Measurements from ENCODE around the gene RFC1. TPM values are rescaled to one million over a fixed set of nuclear protein-coding genes. Genes with fewer than 3 reads are reported as not detected.
"Not testable (repeated sequence)": the region's sequence is repeated elsewhere in the genome, so short reads cannot be mapped to it uniquely, and the experiment has no call there.

RFC1 gene
- total RNA-seq, 4 donors from 2014 or later = 17.2 to 30.6 (median 18.6) TPM

GRCh38 chr4:39369301-39369700 is 3.1 kb upstream of the RFC1 start:
- 60 to 75% methylated on average over 2 to 4 of the region's 4 CpGs for WGBS, 2 donors (ENCODE audit: low coverage in 1 of 2)
- intact Hi-C loops (cut with DNase I; ENCODE audit: low total_unique reads) = no loop called here
- DNase-seq = no peak
- in situ Hi-C loops (cut with MboI; ENCODE audit: low pct_ligation_motif_present in 1 of 4, low pct_unique_long_range_greater_than_20kb in 1 of 4, low sequenced_read_pairs in 3 of 4) = no loop called here
- peaks cover 0 to 19% (median 15%) of the 10 kb centered on the region in 4 donors for H3K4me1 ChIP-seq
- no peaks in the 10 kb centered on the region for H3K36me3 ChIP-seq
- H3K4me3 ChIP-seq = no peak overlapping the region
- H3K27me3 ChIP-seq = no peaks in the 10 kb centered on the region
- no peak overlapping the region for H3K27ac ChIP-seq
- H3K9me3 ChIP-seq = no peaks in the 10 kb centered on the region
- no peak for TF ChIP-seq CTCF (IDR thresholded peaks at IDR 0.05)

GRCh38 chr4:39367166-39367565 is 1.0 kb upstream of the RFC1 start:
- Histone ChIP-seq H3K4me1 (peaks cover 0 to 24% (median 20%) of the 10 kb centered on the region in 4 donors), H3K9me3 (no peaks in the 10 kb centered on the region), H3K27me3 (no peaks in the 10 kb centered on the region), H3K36me3 (no peaks in the 10 kb centered on the region), H3K27ac (no peak overlapping the region), H3K4me3 (no peak overlapping the region)
- DNase-seq = no peak
- no peak for TF ChIP-seq POLR2A (IDR thresholded peaks at IDR 0.05)
- in situ Hi-C loops (cut with MboI; ENCODE audit: low pct_ligation_motif_present in 1 of 4, low pct_unique_long_range_greater_than_20kb in 1 of 4, low sequenced_read_pairs in 3 of 4) (no loop called here), intact Hi-C loops (cut with DNase I; ENCODE audit: low total_unique reads) (no loop called here)
- WGBS, 2 donors (ENCODE audit: low coverage in 1 of 2) = 85 to 86% methylated on average over 4 to 6 of the region's 6 CpGs

GRCh38 chr4:39365360-39365759 is 802 bp downstream of the RFC1 start:
- peak overlapping the region; percentile 63 to 99 (median 92) for H3K4me3 ChIP-seq
- no peak for TF ChIP-seq POLR2AphosphoS5 (IDR thresholded peaks at IDR 0.05)
- no peak for TF ChIP-seq EP300 (IDR thresholded peaks at IDR 0.05; ENCODE audit: low read depth)
- no peak for TF ChIP-seq CTCF (IDR thresholded peaks at IDR 0.05)
- no peak for TF ChIP-seq POLR2A (IDR thresholded peaks at IDR 0.05)
- DNase-seq = no peak
- peak overlapping the region; percentile 88 to 94 (median 92) for H3K27ac ChIP-seq
- 4 to 7% methylated on average over 7 of the region's 7 CpGs for WGBS, 2 donors (ENCODE audit: low coverage in 1 of 2)
- no peaks in the 10 kb centered on the region for H3K36me3 ChIP-seq
- in situ Hi-C loops (cut with MboI; ENCODE audit: low pct_ligation_motif_present in 1 of 4, low pct_unique_long_range_greater_than_20kb in 1 of 4, low sequenced_read_pairs in 3 of 4) = no loop called here
- intact Hi-C loops (cut with DNase I; ENCODE audit: low total_unique reads) = no loop called here
- no peaks in the 10 kb centered on the region for H3K27me3 ChIP-seq
- H3K4me1 ChIP-seq = peaks cover 0 to 24% (median 20%) of the 10 kb centered on the region in 4 donors
- H3K9me3 ChIP-seq = no peaks in the 10 kb centered on the region

- Histone ChIP-seq H3K4me1 (peaks cover 0 to 24% (median 20%) of the 10 kb centered on the region in 4 donors), H3K27ac (no peak overlapping the region), H3K4me3 (no peak overlapping the region), H3K9me3 (no peaks in the 10 kb centered on the region), H3K27me3 (no peaks in the 10 kb centered on the region), H3K36me3 (no peaks in the 10 kb centered on the region)
- in situ Hi-C loops (cut with MboI; ENCODE audit: low pct_ligation_motif_present in 1 of 4, low pct_unique_long_range_greater_than_20kb in 1 of 4, low sequenced_read_pairs in 3 of 4) (no loop called here), intact Hi-C loops (cut with DNase I; ENCODE audit: low total_unique reads) (no loop called here)
- TF ChIP-seq POLR2A (IDR thresholded peaks at IDR 0.05) = no peak
- TF ChIP-seq POLR2AphosphoS5 (IDR thresholded peaks at IDR 0.05) = no peak
- TF ChIP-seq CTCF (IDR thresholded peaks at IDR 0.05) = no peak
- no peak for TF ChIP-seq EP300 (IDR thresholded peaks at IDR 0.05; ENCODE audit: low read depth)
- WGBS, 2 donors (ENCODE audit: low coverage in 1 of 2) = 76 to 94% methylated on average over 2 to 4 of the region's 4 CpGs
- no peak for DNase-seq
Observed at GRCh38 chr4:39363773-39364393, 2.3 kb downstream of the RFC1 start.

GRCh38 chr4:39362827-39363226 is 3.3 kb downstream of the RFC1 start:
- H3K27me3 ChIP-seq = no peaks in the 10 kb centered on the region
- in situ Hi-C loops (cut with MboI; ENCODE audit: low pct_ligation_motif_present in 1 of 4, low pct_unique_long_range_greater_than_20kb in 1 of 4, low sequenced_read_pairs in 3 of 4) = no loop called here
- H3K36me3 ChIP-seq = no peaks in the 10 kb centered on the region
- no peak for DNase-seq
- intact Hi-C loops (cut with DNase I; ENCODE audit: low total_unique reads) = no loop called here
- peaks cover 0 to 24% (median 20%) of the 10 kb centered on the region in 4 donors for H3K4me1 ChIP-seq
- H3K9me3 ChIP-seq = no peaks in the 10 kb centered on the region
- TF ChIP-seq EP300 (IDR thresholded peaks at IDR 0.05; ENCODE audit: low read depth) (no peak), POLR2AphosphoS5 (IDR thresholded peaks at IDR 0.05) (no peak), CTCF (IDR thresholded peaks at IDR 0.05) (no peak), POLR2A (IDR thresholded peaks at IDR 0.05) (no peak)
- no peak overlapping the region for H3K4me3 ChIP-seq
- no peak overlapping the region for H3K27ac ChIP-seq
- WGBS, 2 donors (ENCODE audit: low coverage in 1 of 2) = 48 to 60% methylated on average over 3 of the region's 3 CpGs

- H3K27me3 ChIP-seq; H3K4me3 ChIP-seq; H3K27ac ChIP-seq; intact Hi-C loops (cut with DNase I; ENCODE audit: low total_unique reads); DNase-seq; H3K9me3 ChIP-seq; H3K36me3 ChIP-seq; in situ Hi-C loops (cut with MboI; ENCODE audit: low pct_ligation_motif_present in 1 of 4, low pct_unique_long_range_greater_than_20kb in 1 of 4, low sequenced_read_pairs in 3 of 4): not testable (repeated sequence)
- 89 to 93% methylated on average over 4 of the region's 4 CpGs for WGBS, 2 donors (ENCODE audit: low coverage in 1 of 2)
- H3K4me1 ChIP-seq = peaks cover 7 to 28% (median 22%) of the 10 kb centered on the region in 4 donors
Observed at GRCh38 chr4:39360611-39361010, 5.6 kb downstream of the RFC1 start.
